WTC11 (cell line): Measurements from ENCODE around the gene MEGF8.

ENCODE experiments used
- ATF6 ChIP-seq: sonication (generic); formaldehyde crosslinking; IDR thresholded peaks from 2 replicates; pipeline ENCODE4 v1.8.1; 2023; ENCODE audit warnings: mild to moderate bottlenecking, missing genetic modification reagents
- CTCF ChIP-seq: fragments of 200-600 bp; IDR thresholded peaks from 2 replicates; pipeline ENCODE4 v1.8.0; 2022; ENCODE audit warnings: antibody characterized with exemption
- ELF4 ChIP-seq: sonication (generic); formaldehyde crosslinking; IDR thresholded peaks from 2 replicates; pipeline ENCODE4 v1.8.1; 2022; ENCODE audit warnings: low read depth, mild to moderate bottlenecking, moderate library complexity, missing genetic modification reagents
- FOXJ3 ChIP-seq: sonication (generic); formaldehyde crosslinking; IDR thresholded peaks from 2 replicates; pipeline ENCODE4 v1.9.0; 2021; ENCODE audit warnings: missing genetic modification reagents, mild to moderate bottlenecking, borderline replicate concordance
- HMGXB4 ChIP-seq: sonication (generic); formaldehyde crosslinking; IDR thresholded peaks from 2 replicates; pipeline ENCODE4 v1.8.1; 2023; ENCODE audit warnings: mild to moderate bottlenecking, moderate library complexity, missing genetic modification reagents
- IRF2 ChIP-seq: sonication (generic); formaldehyde crosslinking; IDR thresholded peaks from 2 replicates; pipeline ENCODE4 v1.8.0; 2022; ENCODE audit warnings: low read depth, missing genetic modification reagents, borderline replicate concordance
- OVOL2 ChIP-seq: fragments of 250-450 bp; sonication (Bioruptor Pico); IDR thresholded peaks from 2 replicates; pipeline ENCODE4 v1.9.0; 2021; ENCODE audit warnings: mild to moderate bottlenecking, borderline replicate concordance
- USF1 ChIP-seq: sonication (generic); formaldehyde crosslinking; IDR thresholded peaks from 2 replicates; pipeline ENCODE4 v1.8.0; 2022; ENCODE audit warnings: mild to moderate bottlenecking, missing genetic modification reagents
- ZNF423 ChIP-seq: fragments of 250-450 bp; sonication (Bioruptor Pico); IDR thresholded peaks from 2 replicates; pipeline ENCODE4 v2.1.2; 2022; ENCODE audit warnings: mild to moderate bottlenecking, moderate library complexity
- TF ChIP-seq, protein P1 (sequence below): sonication (generic); formaldehyde crosslinking; IDR thresholded peaks from 2 replicates; pipeline ENCODE4 v1.8.1; 2023; ENCODE audit warnings: mild to moderate bottlenecking, missing genetic modification reagents, moderate library complexity
- TF ChIP-seq, protein P2 (sequence below): sonication (generic); formaldehyde crosslinking; IDR thresholded peaks from 2 replicates; pipeline ENCODE4 v1.8.1; 2022; ENCODE audit warnings: missing genetic modification reagents, borderline replicate concordance
- TF ChIP-seq, protein P3 (sequence below): sonication (generic); formaldehyde crosslinking; IDR thresholded peaks from 2 replicates; pipeline ENCODE4 v1.8.1; 2022; ENCODE audit warnings: mild to moderate bottlenecking, missing genetic modification reagents, moderate library complexity, borderline replicate concordance

DNA sequence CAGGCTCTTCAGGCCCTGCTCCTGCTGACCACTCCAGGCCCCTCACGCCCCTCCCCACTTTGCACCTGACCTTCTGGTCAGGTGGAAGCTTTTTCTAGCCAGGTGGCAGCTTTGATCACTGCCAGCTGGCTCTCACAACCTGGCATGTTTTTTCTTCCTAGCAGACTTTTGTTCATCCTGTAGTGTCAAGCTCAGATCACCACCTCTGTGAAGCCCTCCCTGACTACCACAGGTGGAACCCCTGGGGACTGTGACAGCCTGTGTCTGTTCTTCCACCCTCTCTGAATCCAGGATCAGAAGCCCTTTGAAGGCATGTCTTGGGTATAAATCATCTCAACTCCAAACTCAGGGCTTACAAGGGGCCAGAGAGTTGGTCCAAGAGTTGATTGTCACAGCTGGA lies 75.0 kb downstream of the MEGF8 start:
- TF ChIP-seq, protein P1, sequence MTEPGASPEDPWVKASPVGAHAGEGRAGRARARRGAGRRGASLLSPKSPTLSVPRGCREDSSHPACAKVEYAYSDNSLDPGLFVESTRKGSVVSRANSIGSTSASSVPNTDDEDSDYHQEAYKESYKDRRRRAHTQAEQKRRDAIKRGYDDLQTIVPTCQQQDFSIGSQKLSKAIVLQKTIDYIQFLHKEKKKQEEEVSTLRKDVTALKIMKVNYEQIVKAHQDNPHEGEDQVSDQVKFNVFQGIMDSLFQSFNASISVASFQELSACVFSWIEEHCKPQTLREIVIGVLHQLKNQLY (CRISPR knock-in tag), result no peak
- TF ChIP-seq OVOL2 (no peak), CTCF (no peak), USF1 (CRISPR knock-in tag) (no peak), ZNF423 (CRISPR knock-in tag) (no peak), FOXJ3 (CRISPR knock-in tag) (no peak), ELF4 (CRISPR knock-in tag) (no peak), HMGXB4 (no peak), IRF2 (no peak), ATF6 (no peak)
- TF ChIP-seq, protein P2, sequence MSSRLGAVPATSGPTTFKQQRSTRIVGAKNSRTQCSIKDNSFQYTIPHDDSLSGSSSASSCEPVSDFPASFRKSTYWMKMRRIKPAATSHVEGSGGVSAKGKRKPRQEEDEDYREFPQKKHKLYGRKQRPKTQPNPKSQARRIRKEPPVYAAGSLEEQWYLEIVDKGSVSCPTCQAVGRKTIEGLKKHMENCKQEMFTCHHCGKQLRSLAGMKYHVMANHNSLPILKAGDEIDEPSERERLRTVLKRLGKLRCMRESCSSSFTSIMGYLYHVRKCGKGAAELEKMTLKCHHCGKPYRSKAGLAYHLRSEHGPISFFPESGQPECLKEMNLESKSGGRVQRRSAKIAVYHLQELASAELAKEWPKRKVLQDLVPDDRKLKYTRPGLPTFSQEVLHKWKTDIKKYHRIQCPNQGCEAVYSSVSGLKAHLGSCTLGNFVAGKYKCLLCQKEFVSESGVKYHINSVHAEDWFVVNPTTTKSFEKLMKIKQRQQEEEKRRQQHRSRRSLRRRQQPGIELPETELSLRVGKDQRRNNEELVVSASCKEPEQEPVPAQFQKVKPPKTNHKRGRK (CRISPR knock-in tag), result no peak
- TF ChIP-seq, protein P3, sequence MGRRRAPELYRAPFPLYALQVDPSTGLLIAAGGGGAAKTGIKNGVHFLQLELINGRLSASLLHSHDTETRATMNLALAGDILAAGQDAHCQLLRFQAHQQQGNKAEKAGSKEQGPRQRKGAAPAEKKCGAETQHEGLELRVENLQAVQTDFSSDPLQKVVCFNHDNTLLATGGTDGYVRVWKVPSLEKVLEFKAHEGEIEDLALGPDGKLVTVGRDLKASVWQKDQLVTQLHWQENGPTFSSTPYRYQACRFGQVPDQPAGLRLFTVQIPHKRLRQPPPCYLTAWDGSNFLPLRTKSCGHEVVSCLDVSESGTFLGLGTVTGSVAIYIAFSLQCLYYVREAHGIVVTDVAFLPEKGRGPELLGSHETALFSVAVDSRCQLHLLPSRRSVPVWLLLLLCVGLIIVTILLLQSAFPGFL (CRISPR knock-in tag), result no peak
